Stimulated activated effector memory CD8-positive, alpha-beta T cell treated with anti-CD3 and anti-CD28 coated beads, Interleukin-12 subunit alpha, Interleukin-12 subunit beta, amount 100 ng/mL, for 72 hours (primary cell): ENCODE results near the gene POTEB2.
"Not testable (repeated sequence)": the region's sequence is repeated elsewhere in the genome, so short reads cannot be mapped to it uniquely, and the experiment has no call there.

Source experiments
- ATAC-seq: fragments of 150-1000 bp; cut with Tn5 transposase; 2 replicates; pipeline ENCODE4 v1.10.0; 2021
- DNase-seq, 2 donors: peaks; one replicate each; pipeline ENCODE4 v3.0.0; 2021 to 2022; ENCODE audit warnings: low spot score in 2 of 2
- H3K27ac Mint-ChIP-seq: one replicate; pipeline ENCODE4 v1.8.0; 2022; ENCODE audit warnings: mild to moderate bottlenecking, mixed read lengths
- H3K36me3 Mint-ChIP-seq: one replicate; pipeline ENCODE4 v1.8.0; 2022; ENCODE audit warnings: mild to moderate bottlenecking, mixed read lengths
- H3K4me1 Mint-ChIP-seq: one replicate; pipeline ENCODE4 v1.8.0; 2022; ENCODE audit warnings: mixed read lengths
- H3K4me3 Mint-ChIP-seq: one replicate; pipeline ENCODE4 v1.8.0; 2022; ENCODE audit warnings: mild to moderate bottlenecking, mixed read lengths
- H3K9me3 Mint-ChIP-seq: one replicate; pipeline ENCODE4 v1.8.0; 2022; ENCODE audit warnings: mixed read lengths

Gene POTEB2

DNA sequence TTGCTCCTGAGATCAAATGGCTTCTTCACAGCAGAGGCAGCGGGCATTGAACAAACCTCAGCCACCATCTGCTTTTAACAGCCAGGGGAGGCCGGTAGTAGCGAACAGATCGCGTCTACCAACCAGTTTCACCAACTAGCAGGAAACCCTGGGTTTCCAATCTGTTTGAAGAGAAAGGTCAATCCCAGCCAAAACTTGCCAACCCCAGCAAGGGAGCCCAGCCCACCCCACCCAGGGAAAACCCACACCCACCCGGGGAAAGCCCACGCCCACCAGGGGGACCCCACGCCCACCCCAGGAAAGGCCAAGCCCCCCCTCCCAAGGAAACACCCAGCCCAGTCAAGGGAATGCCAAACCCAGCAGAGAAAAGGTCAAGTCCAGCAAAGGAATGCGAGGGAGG, at the start of gene POTEB2:
Gene POTEB2, minus strand, starts transcription at position 101 of the 400 bp plus-strand sequence. Its CDS starts 33 bp downstream, at position 68.
- H3K27ac Mint-ChIP-seq, H3K4me1 Mint-ChIP-seq, H3K36me3 Mint-ChIP-seq, H3K9me3 Mint-ChIP-seq, ATAC-seq, H3K4me3 Mint-ChIP-seq, DNase-seq: not testable (repeated sequence)

GRCh38 chr15:20879916-20880315, 13.8 kb upstream of the POTEB2 start:
- not testable (repeated sequence) for ATAC-seq, H3K4me1 Mint-ChIP-seq, H3K36me3 Mint-ChIP-seq, H3K27ac Mint-ChIP-seq, H3K9me3 Mint-ChIP-seq, H3K4me3 Mint-ChIP-seq, DNase-seq

DNA sequence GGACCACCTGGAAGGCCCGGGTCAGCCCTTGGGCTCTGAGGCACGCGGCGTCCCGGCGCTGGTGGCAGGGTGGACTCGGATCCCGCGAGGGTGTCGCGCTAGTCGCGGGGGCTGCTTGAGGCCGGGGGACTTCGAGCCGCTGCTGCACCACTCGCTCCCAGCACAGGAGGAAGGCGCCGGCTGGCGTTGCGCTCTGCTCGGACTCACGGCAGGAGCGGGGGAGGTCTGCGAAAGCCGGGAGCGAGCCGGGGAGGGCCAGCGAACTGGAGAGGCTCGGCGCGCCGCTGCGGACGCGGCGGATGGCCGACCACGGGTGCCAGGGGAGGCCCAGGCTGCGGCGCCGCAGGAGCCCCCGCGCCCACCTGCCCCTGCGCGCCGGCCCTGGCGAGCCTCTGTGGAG, 12.3 kb upstream of the POTEB2 start:
- ATAC-seq, H3K9me3 Mint-ChIP-seq, H3K27ac Mint-ChIP-seq, H3K4me3 Mint-ChIP-seq, DNase-seq, H3K4me1 Mint-ChIP-seq, H3K36me3 Mint-ChIP-seq: not testable (repeated sequence)

- H3K9me3 Mint-ChIP-seq, H3K27ac Mint-ChIP-seq, H3K4me3 Mint-ChIP-seq, H3K4me1 Mint-ChIP-seq, ATAC-seq, DNase-seq, H3K36me3 Mint-ChIP-seq: not testable (repeated sequence)
Observed at GRCh38 chr15:20877819-20878218, 11.7 kb upstream of the POTEB2 start.
